ENCODE results near the gene IL10. TPM values are rescaled to one million over a fixed set of nuclear protein-coding genes. Genes with fewer than 3 reads are reported as not detected.
"Not testable (repeated sequence)": the region's sequence is repeated elsewhere in the genome, so short reads cannot be mapped to it uniquely, and the experiment has no call there.

Gene IL10
- total RNA-seq, 1 experiment from 2014 or later = not detected

DNA sequence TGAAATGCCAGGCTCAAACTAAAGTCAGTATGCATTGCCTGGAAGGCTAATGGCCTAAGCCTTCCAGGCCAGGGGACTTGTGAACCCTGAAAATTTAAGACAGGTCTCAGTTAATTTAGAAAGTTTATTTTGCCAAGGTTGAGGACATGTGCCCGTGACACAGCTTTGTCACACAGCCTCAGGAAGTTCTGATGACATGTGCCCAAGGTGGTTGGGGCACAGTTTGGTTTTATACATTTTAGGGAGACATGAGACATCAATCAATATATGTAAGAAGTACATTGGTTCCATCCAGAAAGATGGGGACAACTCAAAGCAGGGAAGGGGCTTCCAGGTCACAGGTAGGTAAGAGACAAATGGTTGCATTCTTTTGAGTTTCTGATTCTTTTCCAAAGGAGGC, 6.5 kb downstream of the IL10 start:
- DNase-seq (ENCODE audit: low read depth) = not testable (repeated sequence)

DNA sequence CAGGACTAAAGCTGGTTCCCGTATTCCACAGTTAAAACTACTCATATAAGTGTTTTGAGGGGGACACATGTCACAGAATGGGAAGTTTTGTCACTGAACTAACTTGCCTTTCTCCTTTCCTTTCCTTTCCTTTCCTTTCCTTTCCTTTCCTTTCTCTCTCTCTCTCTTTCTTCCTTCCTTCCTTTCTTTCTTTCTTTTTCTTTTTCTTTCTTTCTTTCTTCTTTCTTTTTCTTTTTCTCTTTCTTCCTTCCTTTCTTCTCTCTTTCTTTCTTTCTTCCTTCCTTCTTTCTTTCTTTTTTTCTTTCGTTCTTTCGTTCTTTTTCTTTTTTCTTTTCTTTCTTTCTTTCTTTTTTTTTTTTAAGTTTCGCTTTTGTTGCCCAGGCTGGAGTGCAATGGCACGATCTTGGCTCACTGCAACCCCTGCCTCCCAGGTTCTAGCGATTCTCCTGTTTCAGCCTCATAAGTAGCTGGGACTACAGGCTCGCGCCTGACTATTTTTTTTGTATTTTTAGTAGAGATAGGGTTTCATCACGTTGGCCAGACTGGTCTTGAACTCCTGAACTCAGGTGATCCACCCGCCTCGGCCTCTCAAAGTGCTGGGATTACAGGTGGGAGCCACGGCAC, 9.4 kb downstream of the IL10 start:
- DNase-seq (ENCODE audit: low read depth) = not testable (repeated sequence)

DNA sequence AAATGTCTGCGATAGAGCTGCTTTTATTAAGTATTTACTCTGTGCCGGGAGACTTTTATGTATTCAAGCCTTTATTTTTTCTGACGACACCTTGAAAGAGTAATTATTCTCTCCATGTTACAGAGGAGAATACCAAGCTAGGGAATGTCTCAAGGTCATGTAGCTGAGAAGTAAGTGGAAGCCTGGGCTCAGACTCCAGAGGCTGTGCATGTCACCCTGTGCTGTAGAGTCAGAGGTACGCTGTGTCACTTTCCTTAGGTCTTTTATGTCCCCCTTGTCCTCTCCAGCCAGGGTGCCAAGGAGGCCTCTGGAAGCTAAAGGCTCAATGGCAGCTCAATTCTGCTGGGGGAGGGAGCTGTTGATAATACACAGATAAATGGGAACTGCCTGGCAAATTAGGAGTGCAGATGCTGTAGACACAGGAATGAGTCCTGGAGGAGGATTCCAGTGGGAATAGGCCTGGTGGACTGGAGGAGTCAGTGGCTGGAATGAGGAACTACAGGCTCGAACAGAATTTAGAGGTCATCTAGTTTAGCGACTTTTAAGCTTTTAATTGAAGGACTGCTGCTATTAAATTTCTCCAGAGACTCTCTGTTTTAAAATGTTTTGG, 11.0 kb downstream of the IL10 start:
- DNase-seq (ENCODE audit: low read depth) = no peak

DNA sequence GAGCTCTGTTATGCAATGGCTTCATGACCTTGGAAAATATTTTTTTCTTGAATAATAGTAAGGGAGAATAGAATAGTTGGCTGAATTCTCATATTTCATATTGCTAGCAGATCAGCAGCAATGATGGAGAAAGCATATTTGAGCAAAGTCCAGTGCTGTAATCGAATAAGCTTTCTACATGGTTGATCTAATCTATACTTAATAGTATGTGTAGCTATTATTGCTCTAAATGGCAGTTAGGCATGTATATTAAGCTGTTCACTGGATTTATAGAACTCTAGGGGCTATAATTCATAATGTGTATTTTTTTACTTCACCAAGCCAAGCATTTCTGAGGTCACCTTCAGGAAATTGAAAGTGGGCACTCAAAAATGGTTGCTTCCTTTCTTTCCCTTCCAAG, 11.7 kb downstream of the IL10 start:
- DNase-seq (ENCODE audit: low read depth) = no peak

DNA sequence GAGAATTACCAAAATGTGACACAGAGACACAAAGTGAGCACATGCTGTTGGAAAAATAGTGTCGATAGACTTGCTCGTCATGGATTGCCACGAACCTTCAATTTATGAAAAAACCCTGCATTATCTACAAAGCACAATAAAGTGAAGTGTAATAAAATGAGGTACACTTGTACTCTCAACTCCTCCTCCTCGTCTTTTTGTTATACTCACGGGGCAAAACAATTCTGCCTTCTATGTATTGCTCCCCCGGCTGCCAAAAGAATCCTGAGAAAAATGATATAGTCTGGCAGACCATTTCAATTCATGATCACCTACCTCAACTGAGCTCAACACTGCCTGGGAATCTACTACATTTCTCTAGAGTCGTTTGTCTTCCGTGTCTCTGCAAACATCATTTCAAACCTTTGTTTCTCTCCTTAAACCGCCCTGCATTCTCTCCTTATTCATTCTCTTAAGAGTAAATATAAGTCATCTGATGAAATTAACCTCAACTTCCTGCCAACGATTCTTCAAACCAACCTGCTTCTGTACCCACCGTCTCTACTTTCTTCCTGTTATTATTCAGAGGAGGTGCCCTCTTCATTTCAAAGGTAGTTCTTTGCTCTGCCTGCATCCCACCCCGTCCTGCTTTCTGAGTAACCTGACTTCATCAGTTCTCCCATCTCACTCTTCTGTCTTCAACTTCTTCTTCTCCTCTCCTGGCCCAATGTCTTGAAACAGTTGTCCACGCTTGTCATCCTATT, 14.6 kb downstream of the IL10 start:
- DNase-seq (ENCODE audit: low read depth) = no peak

DNA sequence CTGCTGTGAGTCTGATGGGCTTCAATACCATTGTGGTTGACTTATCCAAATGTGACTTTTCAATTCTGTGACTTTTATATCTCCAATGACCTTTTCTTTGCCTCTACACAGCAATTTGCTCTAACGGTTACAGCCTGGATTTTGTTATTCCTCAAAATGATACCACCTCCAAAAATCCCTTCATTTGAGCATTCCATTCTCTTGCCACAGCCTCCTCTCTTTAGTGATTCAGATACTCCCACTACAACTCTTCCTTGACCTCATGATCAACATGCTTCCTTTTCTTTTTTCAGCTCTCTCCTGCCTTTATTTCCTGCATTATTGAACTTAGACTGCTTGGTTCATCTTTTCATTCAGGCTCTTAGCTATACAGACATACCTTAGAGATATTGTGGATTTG, 18.3 kb downstream of the IL10 start:
- peak; percentile 67 for DNase-seq (ENCODE audit: low read depth)

DNA sequence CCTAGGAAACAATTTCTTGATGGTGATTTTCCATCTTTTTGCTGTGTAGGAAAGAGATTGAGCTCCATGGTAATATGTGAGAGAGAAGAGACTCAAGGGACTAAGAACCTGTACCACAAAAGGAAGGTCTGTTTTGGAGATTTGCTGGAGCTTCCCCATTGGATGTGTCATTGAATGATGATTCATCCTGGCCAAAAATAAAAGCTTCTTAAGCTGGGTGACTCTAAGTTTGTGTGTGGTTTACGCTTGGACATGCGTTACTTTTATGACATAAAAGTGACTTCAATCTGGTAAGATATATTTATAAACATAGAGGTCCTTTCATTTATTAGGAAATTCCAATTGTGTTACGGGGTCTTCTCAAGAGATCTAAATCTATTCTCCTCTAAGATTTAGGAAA, 19.2 kb downstream of the IL10 start:
- DNase-seq (ENCODE audit: low read depth) = peak; percentile 85

DNA sequence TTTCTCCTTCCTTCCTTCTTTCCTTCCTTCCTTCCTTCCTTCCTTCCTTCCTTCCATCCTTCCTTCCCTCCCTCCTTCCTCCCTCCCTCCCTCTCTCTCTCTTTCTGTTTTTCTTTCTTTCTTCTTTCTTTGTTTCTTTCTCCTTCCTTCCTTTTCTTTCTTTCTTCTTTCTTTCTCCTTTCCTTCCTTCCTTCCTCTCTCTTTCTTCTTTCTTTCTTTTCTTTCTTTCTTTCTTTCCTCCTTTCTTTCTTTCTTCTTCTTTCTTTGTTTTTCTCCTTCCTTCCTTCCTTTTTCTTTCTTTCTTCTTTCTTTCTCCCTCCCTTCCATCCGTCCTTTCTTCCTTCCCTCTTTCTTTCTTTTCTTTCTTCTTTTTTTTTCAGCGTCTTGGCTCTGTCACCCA, 19.8 kb downstream of the IL10 start:
- DNase-seq (ENCODE audit: low read depth) = no peak

DNA sequence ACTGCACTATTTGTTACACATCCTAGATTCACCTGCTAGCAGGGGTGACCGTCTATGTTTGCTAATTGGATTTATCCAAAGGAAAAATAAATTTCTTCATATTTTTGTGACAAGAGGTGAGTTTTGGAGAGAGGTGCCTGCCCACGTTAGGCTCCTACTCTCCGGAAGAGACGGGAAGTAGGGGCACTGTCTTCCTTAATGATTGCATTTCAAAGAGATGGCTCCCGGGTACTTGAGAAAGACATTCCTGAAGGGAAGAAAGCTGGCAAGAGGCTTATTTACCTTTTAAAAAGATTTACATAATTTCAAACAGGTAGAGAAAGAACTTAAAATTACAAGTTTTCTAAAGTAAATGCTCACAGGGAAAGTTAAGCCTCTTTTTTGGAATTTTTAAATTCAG, 20.4 kb downstream of the IL10 start:
- no peak for DNase-seq (ENCODE audit: low read depth)

DNA sequence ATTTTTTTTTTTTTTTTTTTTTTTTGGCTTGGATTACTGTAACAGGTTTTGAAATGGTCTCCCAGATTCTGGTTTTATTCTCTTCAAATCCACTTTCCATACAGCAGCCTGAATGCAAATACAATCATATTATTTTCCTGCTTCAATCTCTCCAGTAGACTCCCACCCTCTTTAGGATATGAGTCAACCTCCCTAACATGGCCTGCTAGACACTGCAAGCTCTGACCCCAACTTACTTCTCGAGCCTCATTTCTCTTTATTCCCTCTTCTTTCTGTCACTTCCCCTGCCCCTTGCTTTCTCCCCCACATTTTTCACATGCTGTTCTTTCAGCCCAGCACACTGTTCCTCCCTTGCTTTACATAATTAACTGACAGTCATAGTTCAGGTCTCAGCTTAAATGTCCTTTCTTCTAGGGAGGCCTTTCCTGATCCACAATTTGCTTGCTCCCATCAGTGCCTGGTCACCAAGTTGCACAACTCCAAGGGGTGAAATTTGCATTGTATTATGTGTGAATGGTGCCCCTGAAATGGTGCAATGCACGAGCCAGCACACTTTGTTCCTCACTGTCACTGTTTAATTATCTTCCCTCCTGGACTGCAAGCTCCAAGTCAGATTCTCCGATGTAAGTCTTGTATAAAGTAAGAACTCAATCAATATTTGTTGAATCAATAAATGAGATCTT, 23.8 kb downstream of the IL10 start:
- DNase-seq (ENCODE audit: low read depth) = no peak

DNA sequence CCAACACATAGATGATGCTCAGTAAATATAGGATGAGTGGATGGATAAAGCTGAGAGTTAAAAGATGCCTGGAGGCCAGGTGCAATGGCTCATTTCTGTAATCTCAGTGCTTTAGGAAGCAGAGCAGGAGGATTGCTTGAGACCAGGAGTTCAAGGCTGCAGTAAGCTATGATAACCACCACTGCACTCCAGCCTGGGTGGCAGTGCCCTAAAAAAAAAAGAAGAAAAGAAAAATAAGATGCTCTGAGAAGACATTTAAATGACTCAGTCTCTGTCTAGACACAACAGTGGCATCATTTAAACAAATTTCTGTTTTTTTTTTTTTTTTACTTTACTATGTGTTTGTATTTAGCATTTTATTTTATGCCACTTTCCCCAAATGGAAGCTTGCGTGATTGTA, 27.0 kb downstream of the IL10 start:
- no peak for DNase-seq (ENCODE audit: low read depth)

DNA sequence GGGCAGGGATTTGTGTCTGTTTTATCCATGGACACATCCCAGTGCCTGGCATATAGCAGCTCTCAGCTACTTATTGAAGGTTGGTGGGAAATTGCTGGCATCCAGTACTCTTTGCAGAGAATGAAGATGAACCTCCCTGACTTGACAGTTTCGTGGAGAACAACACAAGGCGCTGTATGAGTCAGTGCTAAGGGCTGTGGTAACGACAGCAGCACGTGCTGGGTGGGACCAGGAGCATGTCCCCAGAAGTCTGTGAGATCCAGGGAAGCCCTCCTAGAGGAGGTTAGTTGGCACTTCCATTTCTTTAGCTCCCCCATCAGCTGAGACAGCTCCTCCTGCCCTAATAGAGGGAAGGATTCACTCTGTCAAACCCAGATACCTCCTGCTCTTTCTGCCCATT, 27.6 kb downstream of the IL10 start:
- DNase-seq (ENCODE audit: low read depth) = peak; percentile 53

DNA sequence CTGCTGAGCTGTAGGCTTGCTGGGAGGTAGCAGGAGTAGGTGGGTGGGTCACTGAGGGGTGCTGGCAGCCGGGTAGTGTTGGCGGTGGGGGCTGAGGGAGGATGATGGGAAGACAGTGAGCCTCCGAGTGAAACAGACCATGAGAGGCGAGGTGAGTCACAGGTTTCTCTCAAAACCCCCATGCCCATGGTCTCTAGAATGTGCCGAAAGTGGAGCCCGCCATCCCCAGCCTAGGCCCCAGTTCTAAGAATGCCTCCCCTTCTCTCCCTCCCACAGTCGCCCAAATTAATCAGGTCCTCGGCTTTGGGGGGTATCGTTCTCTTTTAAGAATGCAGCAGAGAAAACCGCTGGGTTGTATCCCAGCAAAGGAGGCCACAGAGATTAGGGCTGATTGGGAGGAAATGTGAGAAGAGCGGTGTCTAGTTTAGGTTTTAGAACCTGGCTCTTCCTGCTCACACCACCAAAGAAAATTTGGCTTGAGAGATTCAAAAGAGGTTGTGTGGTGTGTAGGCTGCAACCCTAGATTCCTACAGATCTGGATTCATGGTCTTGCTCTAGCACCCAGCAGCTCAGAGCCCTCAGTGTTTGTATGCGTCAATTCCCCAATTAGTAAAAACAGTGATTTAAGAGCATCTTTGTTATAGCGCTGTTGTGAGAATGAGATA, 29.4 kb downstream of the IL10 start:
- DNase-seq (ENCODE audit: low read depth) = no peak

DNA sequence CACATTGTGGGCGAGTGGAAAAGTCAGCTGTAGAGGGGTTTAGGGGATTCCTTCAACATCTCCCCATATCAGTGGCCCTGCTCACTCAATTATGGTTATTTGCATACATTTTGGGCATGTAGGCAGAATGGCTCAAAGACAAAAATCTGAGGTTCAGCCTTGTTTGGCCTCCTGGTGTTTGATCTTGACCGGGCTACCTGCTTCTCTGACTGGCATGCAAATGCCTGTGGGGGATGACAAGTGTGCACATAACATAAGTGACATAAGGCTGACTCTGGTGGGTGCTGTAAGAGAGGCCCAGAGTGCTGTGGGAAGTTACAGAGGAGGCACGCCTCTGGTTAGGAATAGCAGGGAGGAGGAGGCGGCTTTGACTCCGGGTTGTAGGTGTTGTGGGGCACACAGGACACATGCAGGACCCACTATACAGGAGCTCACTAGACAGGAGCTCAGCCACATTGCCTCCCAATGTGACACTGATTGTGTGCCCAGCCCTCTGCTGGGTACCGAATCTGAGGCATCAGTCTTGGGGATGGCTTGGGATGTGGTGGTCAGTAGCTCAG, 31.1 kb downstream of the IL10 start:
- no peak for DNase-seq (ENCODE audit: low read depth)

DNA sequence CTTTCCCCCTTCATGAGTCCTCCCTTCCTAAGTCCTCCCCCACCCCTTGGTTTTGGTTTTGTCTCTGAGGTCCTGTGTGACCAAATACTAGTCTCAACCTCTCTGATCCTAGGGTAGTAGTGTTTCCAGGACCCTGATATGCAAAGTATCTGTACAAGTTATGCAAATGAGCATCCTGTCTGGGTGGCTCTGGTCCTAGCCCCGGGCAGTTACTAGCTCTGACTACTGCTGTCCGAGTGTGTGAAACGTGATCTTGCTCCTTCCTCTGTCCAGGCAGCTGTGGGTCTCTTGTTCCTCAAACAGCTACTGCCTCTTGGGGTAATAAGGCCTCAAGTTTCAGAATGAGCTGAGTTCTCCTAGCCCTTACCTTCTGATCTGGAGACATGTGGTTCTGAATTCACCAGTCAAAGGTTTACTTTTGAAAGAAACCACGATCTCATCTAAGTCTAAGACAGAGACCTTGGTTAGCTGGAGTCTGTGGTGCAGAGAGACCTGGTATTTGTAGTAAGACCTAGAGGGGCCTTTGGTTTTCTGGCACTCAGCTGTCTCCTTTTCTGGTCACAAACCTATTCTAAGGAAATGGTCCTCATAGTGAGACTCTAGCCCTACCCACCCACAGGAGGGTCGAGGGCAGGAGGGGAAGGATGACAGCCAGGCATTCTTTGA, 32.8 kb downstream of the IL10 start:
- peak; percentile 81 for DNase-seq (ENCODE audit: low read depth)

DNA sequence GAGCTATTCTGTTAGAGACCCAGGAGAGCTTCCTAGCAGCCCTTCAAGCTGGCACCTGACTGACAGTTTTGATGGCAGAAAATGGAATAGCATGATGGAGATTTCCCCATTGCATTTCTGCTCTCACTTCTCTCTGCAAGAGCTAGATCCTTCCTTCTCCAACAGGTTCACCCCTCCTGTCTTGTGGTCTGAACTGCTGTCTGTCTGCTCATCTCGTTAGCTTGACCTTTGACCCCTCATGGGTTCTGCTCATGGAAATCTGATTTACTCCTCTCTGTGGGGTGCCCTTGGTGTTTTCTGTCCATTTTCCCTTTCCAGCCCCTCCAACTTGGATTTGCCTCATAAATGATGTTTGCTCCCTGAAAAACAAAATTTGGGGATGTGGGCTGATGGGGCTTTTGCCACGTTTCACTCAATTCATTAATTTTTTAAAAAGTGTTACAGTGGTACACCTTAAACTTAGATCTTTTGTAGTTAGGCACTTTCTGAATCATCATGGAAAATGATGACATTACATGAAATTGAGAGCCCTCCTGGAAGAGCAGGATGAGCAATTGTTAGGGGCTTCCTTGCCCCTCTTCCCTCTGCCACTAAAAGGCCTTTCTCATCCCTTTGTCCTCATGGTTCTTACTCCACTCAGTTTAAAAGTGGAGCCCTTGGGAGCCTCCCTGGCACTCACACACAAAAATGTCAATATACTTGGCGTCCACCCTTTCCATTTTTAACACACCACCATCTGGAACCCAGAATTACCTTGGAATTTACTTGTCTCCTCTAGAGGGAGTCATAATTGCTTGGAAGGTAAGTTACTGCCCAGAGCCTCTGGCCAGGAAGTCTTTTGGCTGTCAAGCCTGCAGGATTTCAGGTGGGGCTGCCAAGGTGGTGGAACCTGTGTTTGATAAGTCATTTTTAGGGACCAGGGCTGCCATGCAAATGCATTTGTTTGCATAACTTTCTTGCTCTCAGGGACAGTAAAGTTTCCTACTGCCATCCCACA, 33.6 kb downstream of the IL10 start:
- DNase-seq (ENCODE audit: low read depth) = peak; percentile 33

DNA sequence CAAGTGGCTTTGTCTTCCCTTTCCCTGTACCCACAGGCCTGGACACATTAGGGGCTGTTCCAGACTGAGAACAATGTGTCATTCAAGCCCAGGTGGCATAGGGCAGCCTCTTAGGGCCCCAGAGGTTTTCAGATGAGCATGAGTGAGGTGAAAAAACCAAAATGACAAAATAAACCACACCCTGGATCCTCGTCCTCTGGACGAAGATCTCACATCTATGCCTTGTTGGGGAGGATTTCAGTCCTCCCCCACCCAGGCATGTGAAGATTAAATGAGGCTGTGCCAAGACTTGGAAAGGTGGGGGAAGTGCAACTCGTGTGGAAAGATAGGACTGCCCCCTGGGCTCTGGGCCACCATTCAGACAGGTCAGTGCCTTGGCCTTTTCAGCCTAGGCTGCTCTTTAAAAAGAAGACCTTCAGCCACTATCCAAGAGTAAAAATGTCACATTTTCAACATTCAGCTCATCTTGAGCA, 34.5 kb downstream of the IL10 start:
- DNase-seq (ENCODE audit: low read depth) = no peak

DNA sequence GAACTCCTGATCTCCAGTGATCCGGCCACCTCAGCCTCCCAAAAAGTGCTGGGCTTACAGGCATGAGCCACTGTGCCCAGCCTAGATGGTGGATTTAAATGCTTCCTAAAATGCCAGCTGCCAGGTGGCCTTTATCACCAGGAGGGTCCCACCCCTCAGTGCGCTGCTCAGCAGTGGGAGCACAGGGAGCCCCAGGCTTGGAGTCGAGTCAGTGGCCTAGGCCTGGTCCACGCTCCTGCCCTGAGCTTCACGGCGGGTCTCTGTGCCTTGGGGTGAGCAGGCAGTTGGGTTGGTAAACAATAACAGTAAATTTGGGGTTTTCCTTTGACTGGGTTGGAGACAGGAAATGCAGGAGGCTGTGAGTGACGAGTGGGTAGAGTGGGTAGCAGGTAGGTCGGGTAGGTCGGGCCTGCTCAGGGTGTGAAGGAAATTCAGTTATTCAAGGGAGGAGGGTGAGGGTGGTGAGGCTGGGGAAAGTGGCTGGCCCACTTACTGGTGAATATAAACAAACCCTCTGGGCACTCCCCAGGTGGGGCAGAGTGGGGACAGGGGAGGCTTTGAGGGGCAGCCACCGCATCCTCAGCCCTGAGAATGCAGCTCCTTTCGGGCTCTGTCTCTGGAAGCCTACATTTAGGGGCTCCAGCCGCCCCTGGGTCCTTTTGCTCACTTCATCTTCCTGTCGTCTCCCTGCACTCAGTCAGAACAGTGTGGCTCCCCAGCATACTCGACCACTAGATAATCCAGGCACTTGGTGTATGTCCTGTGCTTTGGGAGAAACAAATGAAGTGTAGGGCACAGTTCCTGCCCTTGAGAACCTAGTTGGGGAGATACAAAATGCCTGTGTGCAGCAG, 35.2 kb downstream of the IL10 start:
- no peak for DNase-seq (ENCODE audit: low read depth)

DNA sequence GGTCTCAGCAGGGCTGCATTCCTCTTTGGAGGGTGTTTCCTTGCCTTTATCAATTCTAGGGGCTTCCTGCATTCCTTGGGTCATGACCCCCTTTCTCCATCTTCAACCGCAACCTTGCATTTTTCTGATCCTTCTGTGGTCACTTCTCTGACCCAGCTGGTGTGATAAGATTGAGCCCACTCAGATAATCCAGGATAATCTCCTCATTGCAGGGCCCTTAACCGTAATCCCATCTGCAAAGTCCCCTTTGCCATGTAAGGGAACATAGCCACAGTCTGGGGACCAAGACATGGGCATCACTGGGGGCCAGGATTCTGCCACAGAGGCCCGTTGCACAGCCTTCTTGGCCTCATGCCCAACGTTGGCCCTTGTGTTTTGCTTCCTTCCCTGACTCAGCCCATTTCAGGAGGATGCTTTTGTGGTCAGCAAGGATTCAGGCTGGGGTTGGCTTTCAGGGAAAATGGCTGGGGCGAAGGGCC, 36.7 kb downstream of the IL10 start:
- DNase-seq (ENCODE audit: low read depth) = peak; percentile 71

Measured in RPMI7951 (cell line).